ENCODE results near the gene IHH.

IHH gene

DNA sequence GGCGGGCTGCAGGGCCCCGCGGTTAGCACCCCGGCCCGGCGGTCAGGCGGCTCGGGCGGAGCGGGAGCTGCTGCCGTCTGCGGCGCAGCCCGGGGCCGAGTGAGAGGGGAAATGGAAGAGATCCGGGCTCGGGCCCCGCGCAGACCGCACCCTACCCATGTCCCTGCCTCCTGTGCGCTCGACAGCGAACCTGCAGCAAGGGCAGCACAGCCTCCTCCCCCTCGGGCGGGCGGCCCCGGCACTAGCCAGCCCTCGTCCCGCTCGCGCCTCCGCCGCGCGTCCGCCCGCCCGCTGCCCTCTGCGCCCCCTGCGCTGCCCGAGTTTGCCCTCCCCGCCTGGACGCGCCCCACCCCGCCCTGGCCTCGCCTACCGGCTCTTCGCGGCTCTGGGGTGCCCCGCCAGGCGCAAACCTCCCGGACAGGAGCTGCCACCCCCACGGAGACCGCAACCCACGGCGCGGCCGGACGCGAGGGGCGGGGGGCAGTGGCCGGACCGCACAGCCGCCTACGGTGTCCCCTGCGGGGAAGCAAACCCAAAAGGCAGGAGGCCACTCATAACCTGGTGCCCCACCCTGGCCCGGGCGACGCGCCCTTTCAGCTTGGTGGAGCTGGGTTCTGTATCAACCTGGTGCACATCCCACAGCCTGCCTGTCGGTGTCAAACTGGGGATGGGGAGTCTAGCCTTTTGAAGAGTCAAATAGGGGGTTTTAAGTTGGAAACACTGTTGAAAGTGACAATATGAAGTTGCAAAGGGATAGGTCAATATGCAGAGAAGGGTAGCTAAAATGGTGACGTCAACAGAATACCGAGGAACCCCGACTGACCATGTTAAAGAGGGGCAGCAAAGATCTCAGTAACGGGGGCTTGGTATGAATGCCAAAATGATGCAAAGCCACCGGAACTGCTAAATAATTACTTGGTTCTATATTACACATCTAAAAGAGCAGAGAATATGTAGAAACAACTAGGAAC is at the start of gene IHH:
Gene IHH (minus strand): TSS at position 101 of the 971 bp plus-strand sequence. CDS start 454 bp downstream, outside the sequence.
- peaks cover 55 to 66% of the 10 kb centered on the region in 2 donors for H3K27me3 ChIP-seq (ENCODE audit: control insufficient read depth in 1 of 2, insufficient read depth in 2 of 2, low read length in 2 of 2)
- peak within 1 kb of the TSS in 1 of 2 donors; percentile 47 for H3K4me3 ChIP-seq (ENCODE audit: low read length in 2 of 2)
- H3K36me3 ChIP-seq (ENCODE audit: control insufficient read depth in 2 of 2, insufficient read depth in 2 of 2, low read length in 2 of 2) = no peaks in the 10 kb centered on the region
- H3K27ac ChIP-seq (ENCODE audit: low read length) = no peak within 1 kb of the TSS
- H3K9ac ChIP-seq (ENCODE audit: low read length in 2 of 2) = no peak within 1 kb of the TSS
- peaks cover 37% of the 10 kb centered on the region for H3K4me1 ChIP-seq (ENCODE audit: control insufficient read depth, insufficient read depth, low read length)
- H3K9me3 ChIP-seq (ENCODE audit: control insufficient read depth in 2 of 2, low read length in 2 of 2) = no peaks in the 10 kb centered on the region

DNA sequence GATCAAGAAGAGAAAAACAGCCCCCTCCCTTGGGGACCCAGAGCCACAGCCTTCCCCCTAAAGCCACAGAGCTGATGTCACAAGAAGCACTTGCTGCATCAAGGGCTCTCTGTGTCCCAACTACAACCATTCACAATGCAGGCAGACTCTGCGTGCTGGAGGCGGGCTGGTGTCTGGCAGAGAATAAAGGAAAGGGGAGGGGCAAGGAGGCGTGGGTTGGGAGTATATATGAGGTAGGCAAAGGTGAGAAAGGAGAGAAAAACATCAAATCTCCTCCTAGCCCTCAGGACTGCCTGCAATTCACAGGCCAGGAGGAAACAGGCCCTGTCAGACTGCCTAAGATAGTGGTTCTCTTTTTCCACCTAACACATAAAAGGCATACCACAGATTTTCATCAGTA is 48.8 kb upstream of the IHH start:
- H3K27me3 ChIP-seq (ENCODE audit: control insufficient read depth in 1 of 2, insufficient read depth in 2 of 2, low read length in 2 of 2) = no peaks in the 10 kb centered on the region
- no peaks in the 10 kb centered on the region for H3K4me1 ChIP-seq (ENCODE audit: control insufficient read depth, insufficient read depth, low read length)
- no peaks in the 10 kb centered on the region for H3K9me3 ChIP-seq (ENCODE audit: control insufficient read depth in 2 of 2, low read length in 2 of 2)
- H3K27ac ChIP-seq (ENCODE audit: low read length) = no peak overlapping the region
- H3K4me3 ChIP-seq (ENCODE audit: low read length in 2 of 2) = no peak overlapping the region
- no peaks in the 10 kb centered on the region for H3K36me3 ChIP-seq (ENCODE audit: control insufficient read depth in 2 of 2, insufficient read depth in 2 of 2, low read length in 2 of 2)
- no peak overlapping the region for H3K9ac ChIP-seq (ENCODE audit: low read length in 2 of 2)

DNA sequence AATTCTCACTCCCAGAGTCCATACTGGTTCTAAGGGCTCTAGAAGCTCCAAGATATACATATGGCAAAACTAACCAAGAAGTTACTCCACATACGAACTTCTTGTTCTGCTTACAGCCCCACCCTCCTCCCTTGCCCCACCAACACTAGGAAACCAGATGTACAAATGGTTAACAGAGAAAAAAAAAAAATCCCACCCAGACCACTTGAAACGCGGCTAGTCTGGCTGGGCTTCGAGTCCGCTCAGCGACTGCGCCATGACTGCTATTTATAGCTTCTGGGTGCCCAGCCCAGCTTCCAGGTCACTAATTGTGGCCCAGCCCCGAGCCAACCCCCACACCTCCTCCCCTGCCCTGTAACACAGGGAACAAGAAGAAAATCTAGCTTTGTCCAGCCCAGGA is 47.0 kb upstream of the IHH start:
- Histone ChIP-seq H3K36me3 (ENCODE audit: control insufficient read depth in 2 of 2, insufficient read depth in 2 of 2, low read length in 2 of 2) (no peaks in the 10 kb centered on the region), H3K27ac (ENCODE audit: low read length) (no peak overlapping the region), H3K9ac (ENCODE audit: low read length in 2 of 2) (no peak overlapping the region), H3K4me3 (ENCODE audit: low read length in 2 of 2) (no peak overlapping the region), H3K27me3 (ENCODE audit: control insufficient read depth in 1 of 2, insufficient read depth in 2 of 2, low read length in 2 of 2) (no peaks in the 10 kb centered on the region), H3K9me3 (ENCODE audit: control insufficient read depth in 2 of 2, low read length in 2 of 2) (no peaks in the 10 kb centered on the region), H3K4me1 (ENCODE audit: control insufficient read depth, insufficient read depth, low read length) (no peaks in the 10 kb centered on the region)

DNA sequence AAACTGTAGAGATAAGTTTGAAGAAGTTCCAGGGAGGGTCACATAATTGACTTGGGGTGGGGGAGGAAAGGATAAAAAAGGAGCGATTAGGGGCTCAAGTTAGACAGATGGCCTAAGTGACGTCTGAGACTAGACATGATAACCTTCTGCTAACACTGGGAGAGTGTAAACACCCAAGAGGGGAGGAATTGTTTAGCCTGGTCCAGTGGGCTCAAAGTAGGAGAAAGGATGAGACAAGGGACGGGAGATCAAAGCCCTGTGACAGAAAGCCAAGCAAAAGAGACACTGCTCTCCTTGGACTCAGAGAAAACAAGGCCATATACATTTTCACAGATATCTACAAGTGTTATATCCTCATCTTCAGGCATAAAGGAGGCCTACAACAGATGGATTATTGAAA is 45.5 kb upstream of the IHH start:
- Histone ChIP-seq H3K36me3 (ENCODE audit: control insufficient read depth in 2 of 2, insufficient read depth in 2 of 2, low read length in 2 of 2) (no peaks in the 10 kb centered on the region), H3K4me1 (ENCODE audit: control insufficient read depth, insufficient read depth, low read length) (no peaks in the 10 kb centered on the region), H3K9ac (ENCODE audit: low read length in 2 of 2) (no peak overlapping the region), H3K27ac (ENCODE audit: low read length) (no peak overlapping the region), H3K4me3 (ENCODE audit: low read length in 2 of 2) (no peak overlapping the region), H3K27me3 (ENCODE audit: control insufficient read depth in 1 of 2, insufficient read depth in 2 of 2, low read length in 2 of 2) (no peaks in the 10 kb centered on the region), H3K9me3 (ENCODE audit: control insufficient read depth in 2 of 2, low read length in 2 of 2) (no peaks in the 10 kb centered on the region)

DNA sequence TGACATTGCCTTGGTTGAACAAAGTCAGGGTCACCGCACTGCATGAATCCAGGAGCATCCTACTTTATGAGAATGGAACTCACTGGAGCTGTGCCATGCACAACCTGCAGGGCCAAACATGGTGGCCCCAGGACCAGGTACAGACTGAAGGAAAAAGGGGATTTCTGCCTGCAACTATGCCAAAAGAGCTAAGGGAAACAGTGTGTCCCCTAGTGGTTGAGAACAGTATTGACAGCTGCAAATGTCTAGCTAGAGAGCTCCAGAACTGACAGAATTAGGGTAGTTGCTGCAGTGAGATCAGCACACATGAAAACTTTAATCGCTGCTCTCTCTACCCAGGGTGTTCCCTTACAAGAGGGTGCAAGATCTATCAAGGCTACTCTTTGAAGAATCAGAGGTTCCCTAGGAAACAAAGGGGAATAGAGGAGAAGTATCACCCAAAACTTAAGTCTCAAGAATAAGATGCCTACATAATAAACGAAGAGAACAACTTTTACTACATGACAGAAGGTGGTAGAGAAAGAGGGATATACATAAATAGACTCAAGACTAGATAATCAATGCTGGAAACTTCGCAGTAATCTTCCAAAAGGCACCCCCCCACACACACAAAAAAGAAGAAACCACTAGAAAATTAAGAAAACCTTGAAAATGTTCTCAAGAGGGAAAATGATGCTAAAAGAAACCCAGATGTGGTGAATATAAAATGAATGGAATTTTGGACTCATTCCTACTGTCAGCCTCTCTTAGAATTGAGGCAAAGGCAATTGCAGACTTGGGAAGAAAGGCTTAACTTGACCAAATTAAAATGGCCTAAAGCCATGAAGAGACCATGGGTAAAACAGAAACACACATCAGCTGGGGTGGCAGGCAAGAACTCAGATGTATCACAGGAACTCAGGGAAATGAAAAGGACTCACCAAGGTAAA is 43.6 kb upstream of the IHH start:
- H3K9ac ChIP-seq (ENCODE audit: low read length in 2 of 2) = no peak overlapping the region
- H3K36me3 ChIP-seq (ENCODE audit: control insufficient read depth in 2 of 2, insufficient read depth in 2 of 2, low read length in 2 of 2) = no peaks in the 10 kb centered on the region
- H3K27me3 ChIP-seq (ENCODE audit: control insufficient read depth in 1 of 2, insufficient read depth in 2 of 2, low read length in 2 of 2) = no peaks in the 10 kb centered on the region
- no peak overlapping the region for H3K4me3 ChIP-seq (ENCODE audit: low read length in 2 of 2)
- H3K27ac ChIP-seq (ENCODE audit: low read length) = no peak overlapping the region
- H3K9me3 ChIP-seq (ENCODE audit: control insufficient read depth in 2 of 2, low read length in 2 of 2) = no peaks in the 10 kb centered on the region
- no peaks in the 10 kb centered on the region for H3K4me1 ChIP-seq (ENCODE audit: control insufficient read depth, insufficient read depth, low read length)

DNA sequence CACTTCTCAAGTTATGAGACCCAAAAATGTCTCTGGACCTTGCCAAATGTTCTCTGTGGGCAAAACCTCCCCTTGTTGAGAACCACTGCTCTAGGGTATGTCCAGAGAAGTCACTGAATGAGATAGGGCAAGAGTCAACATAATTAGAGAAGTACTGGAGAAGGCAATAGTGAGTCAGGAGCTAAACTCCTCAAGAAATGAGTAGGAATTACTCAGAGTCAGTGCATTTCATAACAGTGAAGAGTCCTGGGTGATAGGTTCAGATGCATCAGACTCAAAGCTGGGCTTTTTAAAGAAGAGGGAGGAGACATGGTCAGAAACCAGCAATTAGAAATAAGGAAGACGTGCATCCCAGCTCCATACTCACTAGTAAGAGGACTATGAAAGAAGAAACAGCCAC is 38.6 kb upstream of the IHH start:
- Histone ChIP-seq H3K36me3 (ENCODE audit: control insufficient read depth in 2 of 2, insufficient read depth in 2 of 2, low read length in 2 of 2) (no peaks in the 10 kb centered on the region), H3K27ac (ENCODE audit: low read length) (no peak overlapping the region), H3K9ac (ENCODE audit: low read length in 2 of 2) (no peak overlapping the region), H3K27me3 (ENCODE audit: control insufficient read depth in 1 of 2, insufficient read depth in 2 of 2, low read length in 2 of 2) (no peaks in the 10 kb centered on the region), H3K9me3 (ENCODE audit: control insufficient read depth in 2 of 2, low read length in 2 of 2) (no peaks in the 10 kb centered on the region), H3K4me3 (ENCODE audit: low read length in 2 of 2) (no peak overlapping the region), H3K4me1 (ENCODE audit: control insufficient read depth, insufficient read depth, low read length) (no peaks in the 10 kb centered on the region)

DNA sequence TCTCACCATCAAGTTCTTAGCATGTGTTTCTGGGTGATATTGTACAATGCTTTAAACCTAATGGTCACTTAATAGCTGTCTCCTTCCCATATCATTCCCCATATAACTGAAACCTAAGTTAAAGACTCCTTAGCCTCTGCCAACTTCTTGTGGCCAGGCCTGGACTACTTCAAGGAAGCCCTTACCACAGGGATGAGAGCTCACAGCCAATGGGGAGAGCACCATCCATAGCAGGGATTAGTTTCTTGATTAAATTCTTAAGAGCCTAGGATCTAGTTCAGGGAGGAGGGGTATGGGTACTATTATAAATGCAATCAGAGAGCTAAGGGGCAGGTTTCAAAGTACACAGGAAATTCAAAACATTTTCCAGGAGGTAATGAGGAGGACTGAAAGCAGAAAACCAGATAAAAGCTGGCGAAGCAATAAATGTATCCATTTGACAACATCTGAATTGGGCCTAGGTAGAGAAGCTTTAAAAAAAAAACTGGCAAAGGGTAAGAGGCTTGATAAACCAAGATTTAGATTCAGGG is 34.8 kb upstream of the IHH start:
- no peak overlapping the region for H3K4me3 ChIP-seq (ENCODE audit: low read length in 2 of 2)
- H3K9ac ChIP-seq (ENCODE audit: low read length in 2 of 2) = no peak overlapping the region
- no peaks in the 10 kb centered on the region for H3K4me1 ChIP-seq (ENCODE audit: control insufficient read depth, insufficient read depth, low read length)
- no peaks in the 10 kb centered on the region for H3K9me3 ChIP-seq (ENCODE audit: control insufficient read depth in 2 of 2, low read length in 2 of 2)
- no peak overlapping the region for H3K27ac ChIP-seq (ENCODE audit: low read length)
- no peaks in the 10 kb centered on the region for H3K36me3 ChIP-seq (ENCODE audit: control insufficient read depth in 2 of 2, insufficient read depth in 2 of 2, low read length in 2 of 2)
- H3K27me3 ChIP-seq (ENCODE audit: control insufficient read depth in 1 of 2, insufficient read depth in 2 of 2, low read length in 2 of 2) = no peaks in the 10 kb centered on the region

DNA sequence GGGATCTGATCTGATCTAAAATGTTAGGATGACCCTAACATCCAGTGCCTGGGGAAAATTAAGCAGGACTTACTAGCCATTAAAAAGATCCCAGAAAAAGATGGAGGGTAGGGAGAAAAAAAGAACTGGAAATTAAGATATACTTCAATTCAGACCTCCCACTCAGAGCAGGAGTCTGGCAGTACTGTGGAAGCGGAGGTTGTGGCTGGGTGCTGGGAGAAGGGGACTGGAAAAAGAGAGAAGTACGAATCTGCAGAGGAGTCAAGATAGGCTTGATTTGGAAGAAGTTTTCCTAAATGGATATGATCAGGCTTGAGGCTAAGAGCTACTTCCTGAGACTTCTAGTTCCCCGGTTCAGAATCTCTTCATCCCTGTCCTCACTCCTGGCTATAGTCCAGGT is 33.5 kb upstream of the IHH start:
- Histone ChIP-seq H3K27ac (ENCODE audit: low read length) (no peak overlapping the region), H3K4me3 (ENCODE audit: low read length in 2 of 2) (no peak overlapping the region), H3K4me1 (ENCODE audit: control insufficient read depth, insufficient read depth, low read length) (no peaks in the 10 kb centered on the region), H3K36me3 (ENCODE audit: control insufficient read depth in 2 of 2, insufficient read depth in 2 of 2, low read length in 2 of 2) (no peaks in the 10 kb centered on the region), H3K9ac (ENCODE audit: low read length in 2 of 2) (no peak overlapping the region), H3K27me3 (ENCODE audit: control insufficient read depth in 1 of 2, insufficient read depth in 2 of 2, low read length in 2 of 2) (no peaks in the 10 kb centered on the region), H3K9me3 (ENCODE audit: control insufficient read depth in 2 of 2, low read length in 2 of 2) (no peaks in the 10 kb centered on the region)

DNA sequence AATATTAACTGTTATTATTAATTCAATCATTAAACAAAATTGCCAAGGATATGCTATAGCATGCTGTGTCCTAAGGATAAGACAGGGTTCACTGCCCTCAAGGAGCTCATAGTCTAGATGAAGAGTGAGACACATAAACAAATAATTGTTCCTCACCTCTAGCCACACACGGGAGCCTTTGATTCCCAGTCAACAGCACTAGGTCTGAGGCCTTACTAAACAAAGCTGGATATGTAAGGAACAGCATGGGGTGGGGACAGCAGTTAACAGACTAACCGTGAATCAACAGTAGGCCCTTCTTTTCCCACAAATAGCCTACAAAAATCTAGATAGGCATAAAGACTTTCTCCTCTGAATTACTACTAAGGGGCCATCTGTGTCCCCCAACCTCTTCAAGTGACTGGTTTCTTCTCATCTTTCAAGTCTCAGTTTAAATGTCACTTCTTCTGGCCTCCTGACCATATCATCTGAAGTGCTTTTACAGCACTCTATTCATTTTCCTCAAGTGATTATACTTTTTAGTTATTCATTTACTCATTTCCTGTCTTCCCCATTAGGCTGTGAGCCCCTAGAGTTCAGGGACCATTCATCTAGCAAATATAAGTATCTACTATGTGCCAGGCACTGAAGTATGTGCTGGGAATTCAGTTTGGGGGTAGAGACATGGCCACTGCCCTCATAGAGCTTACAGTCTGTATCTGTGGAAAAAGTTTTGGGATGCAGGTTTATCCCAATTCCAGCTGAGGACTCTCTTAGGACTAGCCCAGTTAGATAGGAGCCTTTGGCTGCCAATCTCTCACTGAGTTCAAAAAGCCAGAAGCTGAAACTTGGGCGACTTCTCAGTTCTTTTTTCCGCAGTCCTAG is 29.9 kb upstream of the IHH start:
- Histone ChIP-seq H3K9me3 (ENCODE audit: control insufficient read depth in 2 of 2, low read length in 2 of 2) (no peaks in the 10 kb centered on the region), H3K9ac (ENCODE audit: low read length in 2 of 2) (no peak overlapping the region), H3K4me3 (ENCODE audit: low read length in 2 of 2) (no peak overlapping the region), H3K27ac (ENCODE audit: low read length) (no peak overlapping the region), H3K4me1 (ENCODE audit: control insufficient read depth, insufficient read depth, low read length) (no peaks in the 10 kb centered on the region), H3K27me3 (ENCODE audit: control insufficient read depth in 1 of 2, insufficient read depth in 2 of 2, low read length in 2 of 2) (no peaks in the 10 kb centered on the region), H3K36me3 (ENCODE audit: control insufficient read depth in 2 of 2, insufficient read depth in 2 of 2, low read length in 2 of 2) (no peaks in the 10 kb centered on the region)

DNA sequence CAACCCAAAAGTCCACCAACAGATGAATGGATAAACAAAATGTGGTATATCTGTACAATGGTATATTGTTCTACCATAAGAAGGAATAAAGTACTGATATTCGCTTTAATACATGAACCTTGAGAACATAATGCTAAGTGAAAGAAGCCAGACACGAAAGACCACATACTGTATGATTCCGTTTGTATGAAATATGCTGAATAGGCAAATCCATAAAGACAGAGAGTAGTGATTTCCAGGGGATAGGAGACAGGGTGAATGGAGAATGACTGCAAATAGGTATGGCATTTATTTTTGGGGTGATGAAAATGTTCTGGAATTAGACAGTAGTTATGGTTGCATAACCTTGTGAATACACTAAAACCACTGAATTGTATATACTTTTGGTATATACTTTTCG is 28.6 kb upstream of the IHH start:
- Histone ChIP-seq H3K4me1 (ENCODE audit: control insufficient read depth, insufficient read depth, low read length) (no peaks in the 10 kb centered on the region), H3K9me3 (ENCODE audit: control insufficient read depth in 2 of 2, low read length in 2 of 2) (no peaks in the 10 kb centered on the region), H3K4me3 (ENCODE audit: low read length in 2 of 2) (no peak overlapping the region), H3K36me3 (ENCODE audit: control insufficient read depth in 2 of 2, insufficient read depth in 2 of 2, low read length in 2 of 2) (no peaks in the 10 kb centered on the region), H3K27me3 (ENCODE audit: control insufficient read depth in 1 of 2, insufficient read depth in 2 of 2, low read length in 2 of 2) (no peaks in the 10 kb centered on the region), H3K27ac (ENCODE audit: low read length) (no peak overlapping the region), H3K9ac (ENCODE audit: low read length in 2 of 2) (no peak overlapping the region)

Data from stomach smooth muscle (tissue), 2 donors.